ENCODE results near the gene TECTB. TPM values are rescaled to one million over a fixed set of nuclear protein-coding genes. Genes with fewer than 3 reads are reported as not detected.

The TECTB gene
- total and polyA plus RNA-seq, 7 donors: not detected

DNA sequence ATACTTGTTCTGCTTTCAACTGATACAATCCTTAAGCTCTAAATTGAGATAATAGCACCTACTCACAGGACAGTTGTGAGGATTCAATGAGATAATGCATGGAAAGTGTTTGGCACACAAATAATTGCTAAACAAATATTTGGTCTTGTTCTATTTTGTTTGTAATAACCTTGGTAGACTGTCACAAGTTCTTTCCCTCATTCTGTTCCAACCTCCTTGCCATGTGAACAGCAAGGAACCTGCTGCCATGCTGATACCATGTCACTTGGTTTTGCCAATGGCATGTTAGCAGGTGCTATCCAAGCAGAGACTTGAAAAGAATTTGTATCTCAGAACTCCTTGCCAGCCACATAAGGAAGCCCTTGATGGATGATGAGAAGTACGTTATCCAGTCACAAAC lies 24.8 kb upstream of the TECTB start:
- Histone ChIP-seq H3K4me3 (no peak overlapping the region), H3K27ac (no peak overlapping the region), H3K36me3 (ENCODE audit: insufficient read depth in 1 of 2, low read depth in 1 of 2) (no peaks in the 10 kb centered on the region), H3K4me1 (no peaks in the 10 kb centered on the region), H3K9me3 (no peaks in the 10 kb centered on the region), H3K27me3 (ENCODE audit: insufficient read depth in 3 of 3, low read length in 2 of 3) (no peaks in the 10 kb centered on the region)
- 31 to 70% (median 43%) methylated on average over 1 of the region's 1 CpG for WGBS, 3 donors
- ATAC-seq (no peak), DNase-seq (no peak)
- intact Hi-C loops (cut with DNase I): no loop called here
- TF ChIP-seq CTCF (IDR thresholded peaks at IDR 0.05): no peak

DNA sequence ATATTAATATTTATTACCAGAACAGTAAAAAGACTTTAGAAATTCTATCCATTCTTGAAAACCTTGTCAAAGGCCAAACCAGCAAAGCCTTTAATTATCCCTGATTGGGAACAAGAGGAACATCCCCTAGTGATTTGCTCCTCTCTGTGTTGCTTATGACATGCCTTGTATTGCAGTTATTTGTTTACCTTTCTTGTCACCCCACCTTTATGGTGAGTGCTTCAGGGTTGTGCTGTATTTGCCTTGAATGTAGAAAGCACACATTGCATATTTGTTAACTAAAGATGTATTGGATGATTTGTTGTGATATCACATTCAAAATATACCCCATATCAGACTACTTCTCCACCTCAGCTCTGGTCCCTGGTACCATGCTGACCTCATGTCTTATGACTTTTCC lies 23.5 kb upstream of the TECTB start:
- H3K4me3 ChIP-seq: no peak overlapping the region
- no peaks in the 10 kb centered on the region for H3K9me3 ChIP-seq
- H3K36me3 ChIP-seq (ENCODE audit: insufficient read depth in 1 of 2, low read depth in 1 of 2): no peaks in the 10 kb centered on the region
- TF ChIP-seq CTCF (IDR thresholded peaks at IDR 0.05): no peak
- intact Hi-C loops (cut with DNase I): no loop called here
- no peaks in the 10 kb centered on the region for H3K27me3 ChIP-seq (ENCODE audit: insufficient read depth in 3 of 3, low read length in 2 of 3)
- H3K4me1 ChIP-seq: no peaks in the 10 kb centered on the region
- DNase-seq (no peak), ATAC-seq (no peak)
- no peak overlapping the region for H3K27ac ChIP-seq

GRCh38 chr10:112260831-112261230 lies 22.4 kb upstream of the TECTB start:
- WGBS, 3 donors: 70 to 72% (median 71%) methylated on average over 5 of the region's 5 CpGs
- Histone ChIP-seq H3K27me3 (ENCODE audit: insufficient read depth in 3 of 3, low read length in 2 of 3) (no peaks in the 10 kb centered on the region), H3K4me1 (no peaks in the 10 kb centered on the region), H3K4me3 (no peak overlapping the region), H3K36me3 (ENCODE audit: insufficient read depth in 1 of 2, low read depth in 1 of 2) (no peaks in the 10 kb centered on the region), H3K27ac (no peak overlapping the region), H3K9me3 (no peaks in the 10 kb centered on the region)
- DNase-seq: no peak
- TF ChIP-seq CTCF (IDR thresholded peaks at IDR 0.05): no peak
- intact Hi-C loops (cut with DNase I): no loop called here
- no peak for ATAC-seq

- intact Hi-C loops (cut with DNase I): no loop called here
- WGBS, 3 donors: 23 to 40% (median 40%) methylated on average over 4 of the region's 4 CpGs
- no peaks in the 10 kb centered on the region for H3K4me1 ChIP-seq
- no peak overlapping the region for H3K4me3 ChIP-seq
- H3K36me3 ChIP-seq (ENCODE audit: insufficient read depth in 1 of 2, low read depth in 1 of 2): no peaks in the 10 kb centered on the region
- no peaks in the 10 kb centered on the region for H3K9me3 ChIP-seq
- TF ChIP-seq CTCF (IDR thresholded peaks at IDR 0.05): no peak
- no peak overlapping the region for H3K27ac ChIP-seq
- no peak for ATAC-seq
- no peak for DNase-seq
- H3K27me3 ChIP-seq (ENCODE audit: insufficient read depth in 3 of 3, low read length in 2 of 3): no peaks in the 10 kb centered on the region
These were observed 21.8 kb upstream of the TECTB start for GRCh38 chr10:112261281-112261822.

- H3K4me1 ChIP-seq: no peaks in the 10 kb centered on the region
- no peak for TF ChIP-seq CTCF (IDR thresholded peaks at IDR 0.05)
- ATAC-seq: no peak
- H3K36me3 ChIP-seq (ENCODE audit: insufficient read depth in 1 of 2, low read depth in 1 of 2): no peaks in the 10 kb centered on the region
- peaks cover 5% of the 10 kb centered on the region for H3K9me3 ChIP-seq
- H3K27ac ChIP-seq: no peak overlapping the region
- intact Hi-C loops (cut with DNase I): no loop called here
- DNase-seq: no peak
- H3K4me3 ChIP-seq: no peak overlapping the region
- 76 to 85% (median 84%) methylated on average over 6 of the region's 6 CpGs for WGBS, 3 donors
- no peaks in the 10 kb centered on the region for H3K27me3 ChIP-seq (ENCODE audit: insufficient read depth in 3 of 3, low read length in 2 of 3)
These were observed 20.7 kb upstream of the TECTB start for GRCh38 chr10:112262546-112262945.

Data from psoas muscle (tissue), 8 donors.